CD4-positive, alpha-beta memory T cell (primary cell): ENCODE measurements around the gene SESN1. TPM values are rescaled to one million over a fixed set of nuclear protein-coding genes. Genes with fewer than 3 reads are reported as not detected.
A peak's percentile ranks its signal among the peaks of the same experiment; 100 is the strongest.

Experiments used
- CTCF ChIA-PET: fragments of 350-600 bp; sonication (Branson Sonifier 250); formaldehyde crosslinking; loops from one replicate; lab custom pipeline; 2021; ENCODE audit warnings: inconsistent platforms; ENCODE audit not compliant: partially characterized antibody; lab: Charles Lee
- POLR2A ChIA-PET: fragments of 350-600 bp; sonication (Branson Sonifier 250); formaldehyde crosslinking; loops from one replicate; lab custom pipeline; 2021; ENCODE audit not compliant: partially characterized antibody; lab: Charles Lee
- DNase-seq, 5 donors: peaks; one replicate each; pipeline versions ENCODE4 v3.0.0 to v3.0.0-alpha.2; 2020 to 2022; ENCODE audit warnings: mixed read lengths in 1 of 5
- H3K27ac ChIP-seq: one replicate; pipeline ENCODE4 v1.7.0; 2013; ENCODE audit warnings: low read depth, low read length
- H3K27me3 ChIP-seq: 2 replicates; pipeline ENCODE4 v1.7.0; 2013; ENCODE audit warnings: mild to moderate bottlenecking, low read length, moderate library complexity; ENCODE audit not compliant: insufficient read depth
- H3K36me3 ChIP-seq: 2 replicates; pipeline ENCODE4 v1.7.0; 2013; ENCODE audit warnings: mild to moderate bottlenecking, low read length, moderate library complexity; ENCODE audit not compliant: insufficient read depth
- H3K4me1 ChIP-seq: 2 replicates; pipeline ENCODE4 v1.7.0; 2013; ENCODE audit warnings: mild to moderate bottlenecking, low read length, moderate library complexity; ENCODE audit not compliant: insufficient read depth
- H3K4me3 ChIP-seq, 2 donors: one replicate each; pipeline ENCODE4 v1.7.0; 2013; ENCODE audit warnings: low read length in 2 of 2, mild to moderate bottlenecking in 1 of 2
- H3K9me3 ChIP-seq, 2 donors: one replicate each; pipeline ENCODE4 v1.7.0; 2013; ENCODE audit warnings: low read length in 2 of 2, control low read depth in 1 of 2; ENCODE audit not compliant: control insufficient read depth in 1 of 2
- H3K27ac Mint-ChIP-seq, 7 donors: one replicate each; pipeline ENCODE4 v1.8.0; 2020 to 2021; ENCODE audit warnings: mixed read lengths in 7 of 7, mild to moderate bottlenecking in 6 of 7, inconsistent platforms in 3 of 7, moderate library complexity in 3 of 7
- H3K27me3 Mint-ChIP-seq, 2 donors: one replicate each; pipeline ENCODE4 v1.8.0; 2020 to 2021; ENCODE audit warnings: mixed read lengths in 2 of 2
- H3K36me3 Mint-ChIP-seq, 2 donors: one replicate each; pipeline ENCODE4 v1.8.0; 2020 to 2021; ENCODE audit warnings: mixed read lengths in 2 of 2, inconsistent platforms in 1 of 2, mild to moderate bottlenecking in 1 of 2
- H3K4me1 Mint-ChIP-seq, 4 donors: one replicate each; pipeline ENCODE4 v1.8.0; 2020 to 2021; ENCODE audit warnings: mixed read lengths in 4 of 4, mild to moderate bottlenecking in 1 of 4
- H3K4me3 Mint-ChIP-seq, 8 donors: one replicate each; pipeline ENCODE4 v1.8.0; 2020 to 2021; ENCODE audit warnings: mixed read lengths in 8 of 8, mild to moderate bottlenecking in 7 of 8, moderate library complexity in 6 of 8, inconsistent platforms in 3 of 8
- H3K9me3 Mint-ChIP-seq, 8 donors: one replicate each; pipeline ENCODE4 v1.8.0; 2020 to 2021; ENCODE audit warnings: mixed read lengths in 8 of 8, mild to moderate bottlenecking in 5 of 8, inconsistent platforms in 3 of 8, moderate library complexity in 1 of 8
- intact Hi-C: fragments of 100-400 bp; cut with micrococcal nuclease; formaldehyde crosslinking; loops from one replicate; pipeline ENCODE4 v1.15.1; 2023
- polyA plus RNA-seq, 2 donors: library from polyadenylated mRNA; unstranded; fragments of 300-500 nt; fragmentation: Illumina TruSeq; gene quantifications; one replicate each; pipeline ENCODE4 v1.2.3, GENCODE V29; 2021
- total RNA-seq, 2 experiments: library from RNA; stranded (reverse); gene quantifications; one replicate each; pipeline ENCODE4 v1.2.3, GENCODE V29; 2021

The SESN1 gene
- total and polyA plus RNA-seq, 4 experiments from 2014 or later = 37.0 to 51.7 (median 46.5) TPM

DNA sequence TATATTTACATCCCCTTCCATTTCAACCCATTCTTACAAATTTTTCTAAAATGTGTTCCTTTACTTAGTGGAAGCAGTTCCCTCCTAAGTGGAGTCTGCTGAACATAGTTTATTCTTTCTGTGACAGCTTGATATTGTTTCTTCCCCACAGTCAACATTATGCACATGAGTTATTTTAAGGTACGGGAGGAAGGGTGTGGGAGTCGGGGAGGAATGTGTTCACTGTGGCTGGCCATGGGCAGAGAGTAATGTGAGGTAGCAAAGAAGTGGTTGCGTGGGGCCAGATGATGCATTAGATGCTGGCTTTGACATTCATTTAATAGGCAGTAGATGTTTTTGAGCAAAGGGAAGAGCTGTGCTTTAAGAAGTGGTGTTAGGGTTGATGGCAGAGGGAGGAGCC, 148.0 kb downstream of the SESN1 start:
- no peaks in the 10 kb centered on the region for H3K36me3 ChIP-seq
- no peak overlapping the region for H3K4me3 ChIP-seq
- no peak for DNase-seq
- ChIA-PET CTCF (no interaction called here), POLR2A (no interaction called here)
- H3K9me3 ChIP-seq = no peaks in the 10 kb centered on the region
- no peaks in the 10 kb centered on the region for H3K36me3 Mint-ChIP-seq
- no peak overlapping the region for H3K4me3 Mint-ChIP-seq
- intact Hi-C loops = no loop called here
- H3K9me3 Mint-ChIP-seq = no peaks in the 10 kb centered on the region
- peaks cover 17 to 54% (median 32%) of the 10 kb centered on the region in 4 donors for H3K4me1 Mint-ChIP-seq
- peak overlapping the region in 1 of 7 donors; percentile 1 for H3K27ac Mint-ChIP-seq
- H3K27me3 ChIP-seq = no peaks in the 10 kb centered on the region
- no peaks in the 10 kb centered on the region for H3K27me3 Mint-ChIP-seq
- H3K27ac ChIP-seq = no peak overlapping the region
- peaks cover 30% of the 10 kb centered on the region for H3K4me1 ChIP-seq

DNA sequence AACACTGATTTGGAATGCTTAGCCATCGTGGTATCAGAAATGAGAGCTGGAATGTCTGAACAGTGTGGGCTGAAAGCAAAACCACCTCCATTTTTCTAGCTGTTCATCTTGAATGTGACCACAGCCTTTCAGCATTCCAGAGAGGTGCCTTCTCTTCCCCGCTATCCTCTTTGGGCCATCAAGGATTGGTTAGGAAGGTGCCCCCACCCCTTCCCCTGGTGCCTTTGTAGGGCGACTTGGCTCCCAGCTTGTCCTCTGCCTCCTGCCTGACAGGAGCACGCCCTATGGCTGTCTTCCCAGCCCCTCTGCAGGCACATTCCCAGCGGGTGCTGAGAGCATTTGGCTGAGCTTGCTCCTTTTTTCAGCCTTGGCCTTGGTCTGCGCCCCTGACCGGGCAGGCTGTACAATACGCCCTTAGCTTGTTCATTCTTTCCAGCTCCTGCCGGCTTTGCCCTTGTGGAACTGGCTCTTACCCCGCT, 148.9 kb downstream of the SESN1 start:
- intact Hi-C loops = no loop called here
- peak overlapping the region in 3 of 7 donors; percentile 16 to 39 (median 22) for H3K27ac Mint-ChIP-seq
- H3K27me3 ChIP-seq = no peaks in the 10 kb centered on the region
- no peaks in the 10 kb centered on the region for H3K27me3 Mint-ChIP-seq
- H3K36me3 ChIP-seq = no peaks in the 10 kb centered on the region
- ChIA-PET POLR2A (interaction anchor here (1.5 kb wide), 1 partner anchor 63 kb away, joined by 3 read pairs; no protein-coding TSS in a partner anchor), CTCF (interaction anchor here (1.1 to 1.5 kb wide), 2 partner anchors 125 to 126 kb away, joined by 3 to 4 read pairs; no protein-coding TSS in a partner anchor)
- H3K4me3 Mint-ChIP-seq = no peak overlapping the region
- H3K27ac ChIP-seq = no peak overlapping the region
- peaks cover 37% of the 10 kb centered on the region for H3K4me1 ChIP-seq
- H3K9me3 ChIP-seq = no peaks in the 10 kb centered on the region
- no peaks in the 10 kb centered on the region for H3K9me3 Mint-ChIP-seq
- H3K4me3 ChIP-seq = no peak overlapping the region
- peaks cover 22 to 63% (median 38%) of the 10 kb centered on the region in 4 donors for H3K4me1 Mint-ChIP-seq
- H3K36me3 Mint-ChIP-seq = no peaks in the 10 kb centered on the region
- no peak for DNase-seq

DNA sequence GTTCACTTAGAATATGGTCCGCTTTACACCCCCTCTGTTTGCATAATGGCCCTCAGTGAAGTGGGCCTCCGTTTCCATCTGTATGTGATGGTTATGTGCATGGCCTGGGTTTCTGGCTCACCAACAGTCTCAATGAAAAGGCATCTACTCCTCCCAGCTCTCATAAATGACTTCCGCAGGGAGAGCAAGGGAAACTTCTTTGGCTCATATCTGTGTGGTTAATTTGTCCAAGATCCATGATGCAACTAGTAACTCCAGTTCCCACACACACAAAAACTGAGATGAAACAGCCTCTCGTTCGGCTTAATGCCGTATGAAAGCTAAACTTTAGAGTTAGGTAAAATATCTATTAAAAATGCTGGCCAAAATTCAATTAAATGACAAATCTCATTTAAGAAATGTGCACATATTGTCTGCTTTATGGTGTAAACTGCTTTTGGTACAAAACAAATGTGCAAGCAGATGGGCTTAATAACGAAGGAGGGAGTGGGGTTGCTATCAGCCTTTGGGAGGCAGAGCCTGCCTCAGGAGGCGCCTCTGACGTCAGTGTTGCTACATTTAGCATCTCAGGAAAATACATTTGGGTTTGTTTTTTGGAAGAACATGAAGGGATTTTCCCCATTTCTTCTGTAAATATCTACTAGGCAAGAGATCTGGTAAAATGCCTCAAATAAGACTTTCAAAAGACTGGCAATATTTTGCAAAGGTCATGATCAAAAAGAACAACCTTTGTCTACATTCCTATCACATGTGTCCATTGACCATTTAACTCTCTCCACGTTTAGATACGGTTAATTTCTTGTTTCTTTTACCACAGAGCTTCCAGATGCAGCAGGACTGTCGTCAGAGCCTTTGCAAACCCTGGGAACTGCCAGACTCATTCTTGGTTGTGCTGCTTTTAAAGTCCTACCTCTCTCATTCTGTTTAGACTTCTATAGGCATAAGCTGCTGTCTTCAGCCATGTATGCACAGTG, 149.7 kb downstream of the SESN1 start:
- H3K9me3 Mint-ChIP-seq = no peaks in the 10 kb centered on the region
- no peaks in the 10 kb centered on the region for H3K27me3 Mint-ChIP-seq
- Histone ChIP-seq H3K27me3 (no peaks in the 10 kb centered on the region), H3K9me3 (no peaks in the 10 kb centered on the region), H3K4me1 (peaks cover 37% of the 10 kb centered on the region), H3K4me3 (no peak overlapping the region), H3K36me3 (no peaks in the 10 kb centered on the region), H3K27ac (no peak overlapping the region)
- POLR2A ChIA-PET = interaction anchor here (1.2 to 1.5 kb wide), 2 partner anchors 19 to 64 kb away, joined by 3 read pairs; no protein-coding TSS in a partner anchor
- peaks cover 22 to 66% (median 38%) of the 10 kb centered on the region in 4 donors for H3K4me1 Mint-ChIP-seq
- peak overlapping the region in 5 of 7 donors; percentile 3 to 24 (median 7) for H3K27ac Mint-ChIP-seq
- H3K36me3 Mint-ChIP-seq = no peaks in the 10 kb centered on the region
- peak overlapping the region in 3 of 8 donors; percentile 3 to 40 (median 15) for H3K4me3 Mint-ChIP-seq
- CTCF ChIA-PET = interaction anchor here (1.1 to 3.1 kb wide), 4 partner anchors 42 to 128 kb away, joined by 3 to 16 read pairs (median 4); no protein-coding TSS in a partner anchor
- DNase-seq = no peak
- intact Hi-C loops = loop anchor here (5.0 kb wide), 3 partner anchors 37 to 388 kb away; no protein-coding TSS in a partner anchor

- intact Hi-C loops = loop anchor here (5.0 kb wide), 3 partner anchors 38 to 387 kb away; no protein-coding TSS in a partner anchor
- Mint-ChIP-seq H3K4me1 (peaks cover 22 to 72% (median 42%) of the 10 kb centered on the region in 4 donors), H3K27ac (peak overlapping the region in 2 of 7 donors; percentile 3 to 8)
These were observed 150.6 kb downstream of the SESN1 start for GRCh38 chr6:108944071-108944470.

GRCh38 chr6:108942556-108943492, 151.8 kb downstream of the SESN1 start:
- peaks cover 22 to 72% (median 42%) of the 10 kb centered on the region in 4 donors for H3K4me1 Mint-ChIP-seq
- peak overlapping the region; percentile 39 for H3K27ac ChIP-seq

More at GRCh38 chr6:108944071-108944470, 150.6 kb downstream of the SESN1 start:
- Histone ChIP-seq H3K27ac (no peak overlapping the region), H3K36me3 (no peaks in the 10 kb centered on the region), H3K9me3 (no peaks in the 10 kb centered on the region), H3K4me3 (no peak overlapping the region), H3K27me3 (no peaks in the 10 kb centered on the region), H3K4me1 (peaks cover 37% of the 10 kb centered on the region)
- Mint-ChIP-seq H3K4me3 (peak overlapping the region in 2 of 8 donors; percentile 3 to 40), H3K9me3 (peaks cover 0 to 4% (median 0%) of the 10 kb centered on the region in 8 donors), H3K36me3 (peaks cover 0 to 4% of the 10 kb centered on the region in 2 donors), H3K27me3 (no peaks in the 10 kb centered on the region)
- CTCF ChIA-PET = interaction anchor here (0.7 to 3.1 kb wide), 5 partner anchors 20 to 403 kb away, joined by 3 to 16 read pairs (median 3); no protein-coding TSS in a partner anchor
- POLR2A ChIA-PET = interaction anchor here (1.2 kb wide), 1 partner anchor 18 kb away, joined by 3 read pairs; no protein-coding TSS in a partner anchor
- no peak for DNase-seq

GRCh38 chr6:108941859-108942258, 152.8 kb downstream of the SESN1 start:
- peaks cover 0 to 4% (median 0%) of the 10 kb centered on the region in 8 donors for H3K9me3 Mint-ChIP-seq
- intact Hi-C loops = loop anchor here (2.0 to 5.0 kb wide), 5 partner anchors 40 to 385 kb away; partner anchors contain the start of gene ARMC2
- Histone ChIP-seq H3K4me1 (peaks cover 37% of the 10 kb centered on the region), H3K27ac (peak overlapping the region; percentile 39), H3K36me3 (no peaks in the 10 kb centered on the region), H3K27me3 (no peaks in the 10 kb centered on the region), H3K9me3 (no peaks in the 10 kb centered on the region), H3K4me3 (no peak overlapping the region)
- peaks cover 19 to 66% (median 40%) of the 10 kb centered on the region in 4 donors for H3K4me1 Mint-ChIP-seq
- H3K27ac Mint-ChIP-seq = peak overlapping the region in 5 of 7 donors; percentile 35 to 88 (median 81)
- ChIA-PET POLR2A (interaction anchor here (1.3 to 1.9 kb wide), 5 partner anchors 14 to 383 kb away, joined by 3 to 11 read pairs (median 4); no protein-coding TSS in a partner anchor), CTCF (interaction anchor here (1.5 to 3.1 kb wide), 2 partner anchors 40 to 131 kb away, joined by 3 to 16 read pairs; no protein-coding TSS in a partner anchor)
- H3K4me3 Mint-ChIP-seq = peak overlapping the region in 3 of 8 donors; percentile 43 to 88 (median 55)
- no peak for DNase-seq
- H3K27me3 Mint-ChIP-seq = no peaks in the 10 kb centered on the region
- H3K36me3 Mint-ChIP-seq = peaks cover 0 to 4% of the 10 kb centered on the region in 2 donors

More at GRCh38 chr6:108942556-108943492, 151.8 kb downstream of the SESN1 start:
- H3K9me3 Mint-ChIP-seq = peaks cover 0 to 4% (median 0%) of the 10 kb centered on the region in 8 donors
- POLR2A ChIA-PET = interaction anchor here (0.7 to 1.9 kb wide), 12 partner anchors 13 to 384 kb away, joined by 3 to 11 read pairs (median 3); no protein-coding TSS in a partner anchor
- peak; percentile 64 to 86 (median 76) for DNase-seq
- Histone ChIP-seq H3K4me3 (peak overlapping the region in 1 of 2 donors; percentile 7), H3K9me3 (no peaks in the 10 kb centered on the region), H3K4me1 (peaks cover 37% of the 10 kb centered on the region), H3K27me3 (no peaks in the 10 kb centered on the region), H3K36me3 (no peaks in the 10 kb centered on the region)
- H3K36me3 Mint-ChIP-seq = peaks cover 0 to 4% of the 10 kb centered on the region in 2 donors
- peak overlapping the region; percentile 85 to 97 (median 90) for H3K27ac Mint-ChIP-seq
- CTCF ChIA-PET = interaction anchor here (0.8 to 3.1 kb wide), 4 partner anchors 19 to 130 kb away, joined by 3 to 16 read pairs (median 4); no protein-coding TSS in a partner anchor
- H3K4me3 Mint-ChIP-seq = peak overlapping the region; percentile 76 to 88 (median 83)
- no peaks in the 10 kb centered on the region for H3K27me3 Mint-ChIP-seq
- intact Hi-C loops = loop anchor here (2.0 to 5.0 kb wide), 5 partner anchors 39 to 386 kb away; partner anchors contain the start of gene ARMC2
